HG03066 (cell line): ENCODE data around the gene UBE2D4.
"Not testable (repeated sequence)": the region's sequence is repeated elsewhere in the genome, so short reads cannot be mapped to it uniquely, and the experiment has no call there.

ENCODE experiments used
- ATAC-seq: cut with Tn5 transposase; IDR thresholded peaks from one replicate; pipeline ENCODE4 v1.9.1; 2021; ENCODE audit warnings: low read depth; ENCODE audit not compliant: unreplicated experiment

UBE2D4 gene

DNA sequence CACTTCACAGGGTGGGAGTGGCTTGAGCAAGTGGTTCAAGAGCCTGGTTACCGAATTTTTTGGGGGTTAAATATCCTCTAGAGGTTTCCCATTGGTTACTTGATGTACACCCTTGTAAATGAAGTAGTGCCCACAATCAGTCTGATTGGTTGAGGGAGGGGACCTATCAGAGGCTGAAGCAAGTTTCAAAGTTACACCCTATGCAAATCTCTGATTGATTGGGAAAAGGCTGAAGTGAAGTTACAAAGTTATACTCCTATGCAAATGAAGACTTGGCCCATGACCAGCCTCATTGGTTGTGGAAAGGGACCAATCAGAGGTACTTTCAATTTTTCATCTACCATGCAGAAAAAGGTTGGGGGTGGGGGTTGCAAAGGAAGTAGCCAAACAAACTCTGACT lies 34.7 kb downstream of the UBE2D4 start:
- no peak for ATAC-seq

DNA sequence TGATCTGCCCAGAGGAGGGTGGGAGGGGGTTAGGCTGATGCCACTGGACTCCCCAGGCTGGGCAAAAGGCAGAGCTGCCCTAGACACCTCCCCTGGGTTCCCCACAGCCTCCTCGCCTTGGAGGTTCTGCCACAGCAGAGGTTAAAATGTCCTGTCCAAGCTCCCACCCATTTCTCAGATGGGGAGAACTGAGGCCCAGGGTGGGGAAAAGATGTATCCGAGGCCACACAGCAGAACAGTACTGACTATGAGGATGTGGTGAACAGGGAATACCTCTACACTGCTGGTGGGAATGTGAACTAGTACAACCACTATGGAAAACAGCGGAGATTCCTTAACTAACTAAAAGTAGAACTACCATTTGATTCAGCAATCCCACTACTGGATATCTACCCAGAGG lies 40.2 kb downstream of the UBE2D4 start:
- not testable (repeated sequence) for ATAC-seq

GRCh38 chr7:43968172-43969040 lies 42.2 kb downstream of the UBE2D4 start:
- not testable (repeated sequence) for ATAC-seq

DNA sequence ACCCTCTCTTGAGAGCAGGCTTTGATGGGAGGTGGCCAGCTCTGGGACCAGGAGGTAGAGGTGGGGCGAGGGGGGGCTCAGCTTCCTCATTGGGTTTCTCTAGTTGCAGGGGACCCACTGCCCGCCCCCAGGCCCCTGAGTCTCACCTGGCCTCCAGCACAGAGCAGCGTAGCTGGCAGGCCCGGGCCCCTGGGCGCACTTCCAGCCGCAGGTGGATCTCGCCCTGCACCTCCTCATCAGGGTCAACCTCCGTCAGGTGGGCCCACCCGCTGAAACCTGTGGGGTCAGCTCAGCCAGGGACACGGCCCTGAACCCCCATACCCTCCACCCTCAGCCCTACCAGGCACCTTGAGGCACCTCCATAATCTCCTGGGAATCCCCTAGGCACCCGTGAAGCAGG lies 43.4 kb downstream of the UBE2D4 start:
- ATAC-seq = not testable (repeated sequence)

- ATAC-seq = not testable (repeated sequence)
Observed at GRCh38 chr7:43970698-43971097, 44.5 kb downstream of the UBE2D4 start.

GRCh38 chr7:43974033-43974573 lies 47.9 kb downstream of the UBE2D4 start:
- ATAC-seq = not testable (repeated sequence)

DNA sequence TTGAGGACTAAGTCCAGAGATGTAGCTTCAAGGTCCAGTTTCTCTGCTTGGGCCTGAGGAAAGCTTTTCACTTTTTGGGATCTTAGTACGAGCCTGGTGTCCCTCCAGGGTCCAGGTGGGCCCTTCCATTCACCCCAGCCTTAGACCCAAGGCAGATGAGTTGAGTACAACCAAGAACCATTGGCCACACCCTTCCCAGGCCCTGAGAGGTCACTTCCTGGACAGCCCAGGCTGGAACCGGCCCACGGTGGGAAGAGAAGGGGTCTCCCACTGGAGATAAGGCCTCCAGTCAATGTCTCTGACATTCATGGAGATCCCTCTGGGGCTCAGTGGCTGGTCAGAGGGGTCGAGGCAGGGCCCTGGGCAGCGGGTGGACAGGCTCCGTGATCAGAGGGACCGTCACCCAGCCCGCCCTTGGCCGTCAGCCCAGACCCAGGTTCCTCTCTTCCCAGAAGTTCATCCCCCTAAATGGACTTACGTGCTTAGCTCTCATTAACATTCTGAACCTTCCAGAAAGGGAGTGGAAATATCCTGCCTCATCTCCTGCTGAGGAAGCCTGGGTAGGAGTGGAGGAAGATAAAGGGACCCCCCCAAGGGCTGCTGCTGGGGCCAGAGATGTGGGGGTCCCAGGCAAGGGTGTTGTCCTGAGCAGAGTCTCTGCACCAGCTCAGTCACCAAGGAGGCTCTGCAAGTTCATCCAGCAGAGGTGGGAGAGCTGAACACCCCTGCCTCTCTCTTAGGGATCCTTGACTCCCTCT lies 48.7 kb downstream of the UBE2D4 start:
- not testable (repeated sequence) for ATAC-seq

DNA sequence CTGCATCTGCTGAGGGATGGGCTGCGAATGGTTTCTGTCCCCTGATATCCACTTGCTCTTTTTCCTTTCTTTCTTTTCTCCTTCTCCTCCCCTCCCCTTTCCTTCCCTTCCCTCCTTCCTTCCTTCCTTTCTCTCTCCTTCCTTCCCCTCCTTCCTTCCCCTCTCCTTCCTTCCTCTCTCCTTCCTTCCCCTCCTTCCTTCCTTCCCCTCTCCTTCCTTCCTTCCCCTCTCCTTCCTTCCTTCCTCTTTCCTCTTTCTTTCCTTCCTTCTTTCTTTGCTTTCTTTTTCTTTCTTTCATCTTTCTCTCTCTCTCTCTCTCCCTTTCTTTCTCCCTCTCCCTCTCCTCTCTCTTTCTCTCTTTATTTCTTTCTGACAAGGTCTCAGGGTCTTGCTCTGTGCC lies 51.3 kb downstream of the UBE2D4 start:
- ATAC-seq = no peak

GRCh38 chr7:43978102-43978501 lies 51.9 kb downstream of the UBE2D4 start:
- ATAC-seq = not testable (repeated sequence)

- not testable (repeated sequence) for ATAC-seq
Observed at GRCh38 chr7:43982848-43983247, 56.6 kb downstream of the UBE2D4 start.

GRCh38 chr7:43983736-43984135 lies 57.5 kb downstream of the UBE2D4 start:
- not testable (repeated sequence) for ATAC-seq

- ATAC-seq = peak; percentile 64
Observed at GRCh38 chr7:43985904-43986864, 59.9 kb downstream of the UBE2D4 start.

DNA sequence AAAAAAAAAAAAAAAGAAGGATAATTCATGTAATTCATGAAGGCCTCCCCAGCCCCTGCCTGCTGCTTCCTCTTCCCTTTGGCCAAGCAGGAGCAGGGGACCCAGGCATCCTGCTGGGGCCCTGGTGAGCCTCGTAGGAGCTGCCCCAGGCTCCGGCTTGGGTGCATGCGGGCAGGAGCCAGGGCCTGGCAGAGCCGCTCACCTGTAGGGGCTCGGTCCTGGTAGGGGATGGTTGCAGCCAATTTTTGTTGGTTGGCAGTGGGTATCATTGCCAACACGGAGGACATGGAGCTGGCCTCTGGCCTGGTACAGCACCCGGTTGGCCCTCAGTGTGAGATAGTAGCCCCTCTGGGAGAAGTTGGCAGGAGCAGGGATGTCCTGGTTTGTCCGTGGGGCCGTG lies 61.2 kb downstream of the UBE2D4 start:
- ATAC-seq = not testable (repeated sequence)

DNA sequence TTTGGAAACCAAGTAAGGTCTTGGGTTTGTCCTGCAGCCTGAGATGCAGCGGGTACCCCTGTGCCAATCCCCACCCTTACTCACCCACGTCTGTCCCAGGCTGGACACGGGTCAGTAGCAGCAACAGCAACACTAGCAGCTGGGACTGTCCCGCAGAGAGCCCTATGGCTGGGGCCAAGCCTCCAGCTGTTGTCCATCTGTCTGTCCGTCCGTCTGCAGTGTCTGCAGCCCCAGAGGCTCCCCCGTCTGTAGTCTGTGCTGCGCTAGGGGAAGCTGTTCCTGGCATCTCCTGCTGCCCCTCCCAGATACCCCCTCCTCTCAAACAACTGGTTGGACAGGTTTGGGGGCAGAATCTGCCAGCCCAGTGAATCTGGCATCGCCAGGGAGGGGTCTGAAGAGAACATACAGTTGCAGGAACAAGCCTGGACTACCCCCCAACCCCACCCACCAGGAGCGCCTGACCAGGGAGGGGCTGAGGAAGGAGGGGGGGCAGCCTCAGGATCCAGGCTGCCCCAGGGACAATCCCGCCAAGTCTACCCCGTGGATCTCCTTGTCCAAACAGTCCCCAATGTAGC lies 63.9 kb downstream of the UBE2D4 start:
- ATAC-seq = not testable (repeated sequence)

GRCh38 chr7:43990829-43991228 lies 64.6 kb downstream of the UBE2D4 start:
- not testable (repeated sequence) for ATAC-seq

- ATAC-seq = peak; percentile 84
Observed at GRCh38 chr7:43992896-43993295, 66.7 kb downstream of the UBE2D4 start.

- not testable (repeated sequence) for ATAC-seq
Observed at GRCh38 chr7:43994681-43995080, 68.4 kb downstream of the UBE2D4 start.

- not testable (repeated sequence) for ATAC-seq
Observed at GRCh38 chr7:43997532-43997931, 71.3 kb downstream of the UBE2D4 start, which contains the start of gene SPDYE1. Gene SPDYE1, plus strand, starts transcription at chr7:43997897. Its CDS starts 2,053 bp downstream, at chr7:43999950.
